ENCODE data around the gene ZIC1. TPM values are rescaled to one million over a fixed set of nuclear protein-coding genes. Genes with fewer than 3 reads are reported as not detected.

ZIC1 gene
- total and polyA plus RNA-seq, 9 of the 15 experiments (the other 6 are each of a cell fraction or from before 2014, with no cell fraction given) = 0.21 to 0.42 TPM; not detected in 7

DNA sequence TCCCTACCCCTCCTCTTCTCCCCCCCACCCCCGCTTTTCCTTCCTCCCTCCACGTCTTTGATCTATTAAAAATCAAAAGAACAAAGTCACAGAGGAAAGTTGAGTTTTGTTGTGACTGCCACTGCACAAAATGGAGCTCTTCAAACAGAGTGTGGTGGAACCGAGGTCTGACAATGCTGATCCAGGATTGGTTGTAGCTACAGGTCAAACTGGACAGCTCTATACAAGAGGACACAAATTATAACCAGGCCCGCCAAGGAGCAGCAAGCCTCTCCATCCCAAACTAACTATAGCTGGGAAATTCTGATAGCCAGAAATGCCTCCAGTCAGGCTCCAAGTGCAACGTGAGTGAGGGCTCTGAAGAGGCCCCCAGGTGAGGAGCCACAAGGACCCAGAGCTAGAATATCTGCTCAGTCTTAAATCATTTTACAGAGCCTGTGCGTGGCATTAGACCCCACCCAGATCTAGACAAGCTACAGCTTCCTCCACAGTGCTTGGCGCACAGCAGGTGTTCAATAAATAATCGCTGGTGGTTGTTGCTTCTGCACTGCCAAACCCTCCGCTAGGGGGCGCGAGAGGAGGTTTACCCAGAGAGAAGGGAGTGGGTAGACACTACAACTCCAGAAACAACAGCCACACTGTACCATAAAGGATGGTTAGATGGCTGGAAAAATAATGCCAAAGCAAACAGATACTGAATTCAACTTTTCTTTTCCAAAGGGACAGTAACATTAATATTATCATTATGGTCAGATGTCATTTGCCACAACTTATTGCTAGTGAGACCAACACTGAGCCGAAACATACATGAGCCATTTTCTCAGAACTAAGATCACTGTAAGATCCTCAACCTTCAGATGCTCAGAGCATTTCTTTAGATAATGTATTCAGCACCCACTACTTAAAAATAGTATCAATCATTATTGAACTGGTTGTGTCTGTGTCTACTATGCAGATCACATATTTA is 47.4 kb upstream of the ZIC1 start:
- ChIA-PET POLR2A (no interaction called here), CTCF (ENCODE audit: low intra/inter-chr PET ratio) (no interaction called here)
- no TSS peak for BruUV-seq (replicated peaks)
- Histone ChIP-seq H3K27ac (ENCODE audit: extremely low read depth, low read depth, low read length) (no peak overlapping the region), H3K4me3 (no peak overlapping the region), H3K9me3 (replicated peaks; ENCODE audit: control insufficient read depth, insufficient read depth, low read depth, low read length) (no peaks in the 10 kb centered on the region), H4K20me1 (replicated peaks; ENCODE audit: control insufficient read depth, insufficient read depth, low read length) (no peaks in the 10 kb centered on the region), H3K4me2 (ENCODE audit: insufficient read depth, low read length) (no peak overlapping the region), H3K9me1 (ENCODE audit: control insufficient read depth, insufficient read depth, low read length) (no peaks in the 10 kb centered on the region), H3K36me3 (ENCODE audit: control insufficient read depth, insufficient read depth, low read length) (no peaks in the 10 kb centered on the region), H3K27me3 (ENCODE audit: control insufficient read depth in 2 of 2, insufficient read depth in 2 of 2, low read length in 2 of 2) (peaks cover 0 to 27% of the 10 kb centered on the region in 2 experiments; a peak in 3 of 5 replicates), H3K79me2 (ENCODE audit: control insufficient read depth, insufficient read depth, low read length) (no peaks in the 10 kb centered on the region), H3K4me1 (replicated peaks in 1 of 2; ENCODE audit: control insufficient read depth in 2 of 2, insufficient read depth in 2 of 2, low read length in 2 of 2) (no peaks in the 10 kb centered on the region), H2AFZ (ENCODE audit: low read depth, low read length) (no peak overlapping the region), H3K9ac (ENCODE audit: insufficient read depth in 1 of 2, low read depth in 2 of 2, low read length in 2 of 2) (no peak overlapping the region)
- TF ChIP-seq ZNF41 (CRISPR knock-in tag; conservative IDR thresholded peaks at IDR 0.05) (no peak), RAD21 (CRISPR knock-in tag; conservative IDR thresholded peaks at IDR 0.05 in 1 of 2, IDR thresholded peaks at IDR 0.05 in 1 of 2) (peak in 1 of 2 experiments; percentile 35; a peak in 2 of 4 replicates), SMC3 (conservative IDR thresholded peaks at IDR 0.05; ENCODE audit: insufficient read depth, low read depth, low read length) (peak; percentile 34; the same call in 1 of the 2 replicates)
- TF ChIP-seq, protein P1, sequence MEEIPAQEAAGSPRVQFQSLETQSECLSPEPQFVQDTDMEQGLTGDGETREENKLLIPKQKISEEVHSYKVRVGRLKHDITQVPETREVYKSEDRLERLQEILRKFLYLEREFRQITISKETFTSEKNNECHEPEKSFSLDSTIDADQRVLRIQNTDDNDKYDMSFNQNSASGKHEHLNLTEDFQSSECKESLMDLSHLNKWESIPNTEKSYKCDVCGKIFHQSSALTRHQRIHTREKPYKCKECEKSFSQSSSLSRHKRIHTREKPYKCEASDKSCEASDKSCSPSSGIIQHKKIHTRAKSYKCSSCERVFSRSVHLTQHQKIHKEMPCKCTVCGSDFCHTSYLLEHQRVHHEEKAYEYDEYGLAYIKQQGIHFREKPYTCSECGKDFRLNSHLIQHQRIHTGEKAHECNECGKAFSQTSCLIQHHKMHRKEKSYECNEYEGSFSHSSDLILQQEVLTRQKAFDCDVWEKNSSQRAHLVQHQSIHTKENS (CRISPR knock-in tag; IDR thresholded peaks at IDR 0.05) = no peak
- TF ChIP-seq, protein P2, sequence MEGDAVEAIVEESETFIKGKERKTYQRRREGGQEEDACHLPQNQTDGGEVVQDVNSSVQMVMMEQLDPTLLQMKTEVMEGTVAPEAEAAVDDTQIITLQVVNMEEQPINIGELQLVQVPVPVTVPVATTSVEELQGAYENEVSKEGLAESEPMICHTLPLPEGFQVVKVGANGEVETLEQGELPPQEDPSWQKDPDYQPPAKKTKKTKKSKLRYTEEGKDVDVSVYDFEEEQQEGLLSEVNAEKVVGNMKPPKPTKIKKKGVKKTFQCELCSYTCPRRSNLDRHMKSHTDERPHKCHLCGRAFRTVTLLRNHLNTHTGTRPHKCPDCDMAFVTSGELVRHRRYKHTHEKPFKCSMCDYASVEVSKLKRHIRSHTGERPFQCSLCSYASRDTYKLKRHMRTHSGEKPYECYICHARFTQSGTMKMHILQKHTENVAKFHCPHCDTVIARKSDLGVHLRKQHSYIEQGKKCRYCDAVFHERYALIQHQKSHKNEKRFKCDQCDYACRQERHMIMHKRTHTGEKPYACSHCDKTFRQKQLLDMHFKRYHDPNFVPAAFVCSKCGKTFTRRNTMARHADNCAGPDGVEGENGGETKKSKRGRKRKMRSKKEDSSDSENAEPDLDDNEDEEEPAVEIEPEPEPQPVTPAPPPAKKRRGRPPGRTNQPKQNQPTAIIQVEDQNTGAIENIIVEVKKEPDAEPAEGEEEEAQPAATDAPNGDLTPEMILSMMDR (IDR thresholded peaks at IDR 0.05 in 2 of 3, conservative IDR thresholded peaks at IDR 0.05 in 1 of 3; ENCODE audit: insufficient read depth in 2 of 3, low read depth in 1 of 3, low read length in 3 of 3) = peak; percentile 59 to 74 (median 60)
- TF ChIP-seq, protein P3, sequence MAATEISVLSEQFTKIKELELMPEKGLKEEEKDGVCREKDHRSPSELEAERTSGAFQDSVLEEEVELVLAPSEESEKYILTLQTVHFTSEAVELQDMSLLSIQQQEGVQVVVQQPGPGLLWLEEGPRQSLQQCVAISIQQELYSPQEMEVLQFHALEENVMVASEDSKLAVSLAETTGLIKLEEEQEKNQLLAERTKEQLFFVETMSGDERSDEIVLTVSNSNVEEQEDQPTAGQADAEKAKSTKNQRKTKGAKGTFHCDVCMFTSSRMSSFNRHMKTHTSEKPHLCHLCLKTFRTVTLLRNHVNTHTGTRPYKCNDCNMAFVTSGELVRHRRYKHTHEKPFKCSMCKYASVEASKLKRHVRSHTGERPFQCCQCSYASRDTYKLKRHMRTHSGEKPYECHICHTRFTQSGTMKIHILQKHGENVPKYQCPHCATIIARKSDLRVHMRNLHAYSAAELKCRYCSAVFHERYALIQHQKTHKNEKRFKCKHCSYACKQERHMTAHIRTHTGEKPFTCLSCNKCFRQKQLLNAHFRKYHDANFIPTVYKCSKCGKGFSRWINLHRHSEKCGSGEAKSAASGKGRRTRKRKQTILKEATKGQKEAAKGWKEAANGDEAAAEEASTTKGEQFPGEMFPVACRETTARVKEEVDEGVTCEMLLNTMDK (IDR thresholded peaks at IDR 0.05; ENCODE audit: borderline replicate concordance, insufficient read depth, low read depth, low read length, poor library complexity, severe bottlenecking) = peak; percentile 15
- FAIRE-seq (peak; percentile 54), DNase-seq (ENCODE audit: extremely low read depth in 1 of 4, low spot score in 3 of 4) (peak; percentile 58 to 71 (median 66)), ATAC-seq (peak; percentile 90)
- intact Hi-C loops (cut with micrococcal nuclease) (no loop called here), in situ Hi-C loops (cut with MboI) (no loop called here)
- 0% methylated on average over 11 of the region's 12 CpGs for WGBS (ENCODE audit: insufficient coverage, low coverage, missing lambda C conversion rate)
